GM12892 (cell line): ENCODE data around the gene RTEL1.

ENCODE experiments used
- POLR2A ChIP-seq: IDR thresholded peaks from 2 replicates; pipeline ENCODE4 v1.6.1; 2011; ENCODE audit warnings: low read depth, low read length, control low read depth
- POLR2AphosphoS5 ChIP-seq: IDR thresholded peaks from 2 replicates; pipeline ENCODE4 v1.6.1; 2011; ENCODE audit warnings: low read depth, low read length, control low read depth
- TAF1 ChIP-seq: IDR thresholded peaks from 2 replicates; pipeline ENCODE4 v1.6.1; 2011; ENCODE audit warnings: low read depth, mild to moderate bottlenecking, control low read depth, low read length, borderline replicate concordance

GRCh38 chr20:63665708-63666107 lies 7.6 kb downstream of the RTEL1 start:
- TF ChIP-seq POLR2A, result no peak
- no peak for TF ChIP-seq POLR2AphosphoS5
- TF ChIP-seq TAF1, result no peak
